ENCODE measurements around the gene SH3TC1. TPM values are rescaled to one million over a fixed set of nuclear protein-coding genes. Genes with fewer than 3 reads are reported as not detected.
A peak's percentile ranks its signal among the peaks of the same experiment; 100 is the strongest.

Gene SH3TC1
- total RNA-seq, 2 experiments from 2014 or later, result 119 to 127 TPM

- no peaks in the 10 kb centered on the region for H3K9me3 ChIP-seq (ENCODE audit: control insufficient read depth in 1 of 2, insufficient read depth in 1 of 2, low read length in 2 of 2)
- Mint-ChIP-seq H3K36me3 (ENCODE audit: low read depth) (peaks cover 60% of the 10 kb centered on the region), H3K27ac (peak overlapping the region; percentile 43), H3K27me3 (no peaks in the 10 kb centered on the region), H3K4me1 (ENCODE audit: low read depth) (peaks cover 46% of the 10 kb centered on the region), H3K4me3 (peak overlapping the region; percentile 11), H3K9me3 (no peaks in the 10 kb centered on the region)
- H3K27me3 ChIP-seq (ENCODE audit: control insufficient read depth in 1 of 2, insufficient read depth in 2 of 2, low read length in 2 of 2), result no peaks in the 10 kb centered on the region
- POLR2A ChIA-PET, result interaction anchor here (1.1 kb wide), 1 partner anchor 25 kb away, joined by 3 read pairs; the partner anchor contains the start of gene SH3TC1
- TF ChIP-seq CTCF (IDR thresholded peaks at IDR 0.05), result no peak
- H3K4me3 ChIP-seq (ENCODE audit: low read length), result no peak overlapping the region
- peaks cover 73% of the 10 kb centered on the region for H3K4me1 ChIP-seq (ENCODE audit: insufficient read depth, low read length)
- intact Hi-C loops (cut with DNase I, micrococcal nuclease), result no loop called here
- no peak for DNase-seq
- H3K36me3 ChIP-seq (ENCODE audit: insufficient read depth, low read length), result peaks cover 55% of the 10 kb centered on the region
- no peak for ATAC-seq (ENCODE audit: poor library complexity)
- CTCF ChIA-PET, result no interaction called here
- no peak overlapping the region for H3K27ac ChIP-seq (ENCODE audit: low read depth in 1 of 2, low read length in 2 of 2)
Measured at GRCh38 chr4:8224267-8224974, 25.3 kb downstream of the SH3TC1 start.

- intact Hi-C loops (cut with DNase I, micrococcal nuclease), result no loop called here
- H3K9me3 ChIP-seq (ENCODE audit: control insufficient read depth in 1 of 2, insufficient read depth in 1 of 2, low read length in 2 of 2), result no peaks in the 10 kb centered on the region
- H3K27me3 ChIP-seq (ENCODE audit: control insufficient read depth in 1 of 2, insufficient read depth in 2 of 2, low read length in 2 of 2), result no peaks in the 10 kb centered on the region
- no peak overlapping the region for H3K4me3 ChIP-seq (ENCODE audit: low read length)
- ChIA-PET CTCF (no interaction called here), POLR2A (interaction anchor here (1.1 kb wide), 1 partner anchor 26 kb away, joined by 3 read pairs; the partner anchor contains the start of gene SH3TC1)
- peak in 1 of 14 experiments; percentile 21 for DNase-seq
- no peaks in the 10 kb centered on the region for H3K27me3 Mint-ChIP-seq
- H3K9me3 Mint-ChIP-seq, result no peaks in the 10 kb centered on the region
- no peak for ATAC-seq (ENCODE audit: poor library complexity)
- H3K4me1 Mint-ChIP-seq (ENCODE audit: low read depth), result peaks cover 45% of the 10 kb centered on the region
- peaks cover 49% of the 10 kb centered on the region for H3K36me3 ChIP-seq (ENCODE audit: insufficient read depth, low read length)
- no peak for TF ChIP-seq CTCF (IDR thresholded peaks at IDR 0.05)
- H3K27ac Mint-ChIP-seq, result no peak overlapping the region
- H3K36me3 Mint-ChIP-seq (ENCODE audit: low read depth), result peaks cover 53% of the 10 kb centered on the region
- H3K27ac ChIP-seq (ENCODE audit: low read depth in 1 of 2, low read length in 2 of 2), result no peak overlapping the region
- peaks cover 77% of the 10 kb centered on the region for H3K4me1 ChIP-seq (ENCODE audit: insufficient read depth, low read length)
- H3K4me3 Mint-ChIP-seq, result no peak overlapping the region
Measured at GRCh38 chr4:8224975-8225625, 26.0 kb downstream of the SH3TC1 start.

- no peak for ATAC-seq (ENCODE audit: poor library complexity)
- POLR2A ChIA-PET, result interaction anchor here (1.1 kb wide), 1 partner anchor 27 kb away, joined by 3 read pairs; the partner anchor contains the start of gene SH3TC1
- H3K4me1 Mint-ChIP-seq (ENCODE audit: low read depth), result peaks cover 47% of the 10 kb centered on the region
Measured at GRCh38 chr4:8225706-8226443, 26.8 kb downstream of the SH3TC1 start.

More at GRCh38 chr4:8225706-8226443, 26.8 kb downstream of the SH3TC1 start:
- peaks cover 69% of the 10 kb centered on the region for H3K4me1 ChIP-seq (ENCODE audit: insufficient read depth, low read length)
- CTCF ChIA-PET, result no interaction called here
- peaks cover 45% of the 10 kb centered on the region for H3K36me3 Mint-ChIP-seq (ENCODE audit: low read depth)
- intact Hi-C loops (cut with DNase I, micrococcal nuclease), result no loop called here
- no peak overlapping the region for H3K4me3 Mint-ChIP-seq
- H3K9me3 Mint-ChIP-seq, result no peaks in the 10 kb centered on the region
- no peak for DNase-seq
- H3K27me3 Mint-ChIP-seq, result no peaks in the 10 kb centered on the region
- no peak overlapping the region for H3K27ac ChIP-seq (ENCODE audit: low read depth in 1 of 2, low read length in 2 of 2)
- no peaks in the 10 kb centered on the region for H3K27me3 ChIP-seq (ENCODE audit: control insufficient read depth in 1 of 2, insufficient read depth in 2 of 2, low read length in 2 of 2)
- H3K4me3 ChIP-seq (ENCODE audit: low read length), result no peak overlapping the region
- TF ChIP-seq CTCF (IDR thresholded peaks at IDR 0.05), result no peak
- no peak overlapping the region for H3K27ac Mint-ChIP-seq
- H3K9me3 ChIP-seq (ENCODE audit: control insufficient read depth in 1 of 2, insufficient read depth in 1 of 2, low read length in 2 of 2), result no peaks in the 10 kb centered on the region
- H3K36me3 ChIP-seq (ENCODE audit: insufficient read depth, low read length), result peaks cover 41% of the 10 kb centered on the region

All from CD4-positive, alpha-beta T cell (primary cell).